ENCODE measurements around the gene SMAD6.

SMAD6 gene

DNA sequence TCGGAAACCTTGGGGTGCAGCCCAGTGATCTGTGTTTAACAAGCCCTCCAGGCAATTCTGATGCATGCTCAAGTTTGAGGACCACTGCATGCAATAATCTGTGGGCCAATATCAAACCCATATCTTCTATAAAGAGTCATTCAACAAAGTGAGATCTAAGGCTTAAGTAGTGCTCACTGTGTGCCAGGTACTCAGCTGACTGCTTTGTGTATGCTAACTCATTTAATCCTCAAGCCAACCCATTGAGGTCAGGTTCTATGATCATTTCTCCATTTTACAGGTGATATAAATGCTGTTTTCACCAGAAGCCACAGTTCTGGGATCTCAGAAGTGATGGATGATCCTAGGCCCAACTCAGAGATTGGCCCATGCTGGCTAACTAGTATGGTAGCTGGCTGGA, 101.7 kb downstream of the SMAD6 start:
- CTCF ChIA-PET, result interaction anchor here (1.2 to 2.1 kb wide), 5 partner anchors 14 to 48 kb away, joined by 4 to 9 read pairs (median 5); no protein-coding TSS in a partner anchor

GRCh38 chr15:66805202-66805885, 103.3 kb downstream of the SMAD6 start:
- ChIA-PET POLR2A (no interaction called here), CTCF (interaction anchor here (1.0 to 1.5 kb wide), 6 partner anchors 10 to 46 kb away, joined by 3 to 6 read pairs (median 6); no protein-coding TSS in a partner anchor)
- DNase-seq (ENCODE audit: low read depth, low spot score), result no peak
- H3K4me3 ChIP-seq (ENCODE audit: low read depth, low read length), result no peak overlapping the region
- TF ChIP-seq CTCF (IDR thresholded peaks at IDR 0.05; ENCODE audit: insufficient read depth, low read length, missing control alignments), result no peak

More for the DNA sequence above, 101.7 kb downstream of the SMAD6 start:
- H3K4me3 ChIP-seq (ENCODE audit: low read depth, low read length), result no peak overlapping the region
- POLR2A ChIA-PET, result interaction anchor here (0.6 to 1.5 kb wide), 3 partner anchors 12 to 26 kb away, joined by 3 to 5 read pairs (median 4); no protein-coding TSS in a partner anchor
- TF ChIP-seq CTCF (IDR thresholded peaks at IDR 0.05; ENCODE audit: insufficient read depth, low read length, missing control alignments), result no peak
- no peak for DNase-seq (ENCODE audit: low read depth, low spot score)

GRCh38 chr15:66808181-66808824, 106.3 kb downstream of the SMAD6 start:
- DNase-seq (ENCODE audit: low read depth, low spot score), result no peak
- no peak overlapping the region for H3K4me3 ChIP-seq (ENCODE audit: low read depth, low read length)
- CTCF ChIA-PET, result interaction anchor here (0.8 kb wide), 1 partner anchor 14 kb away, joined by 3 read pairs; no protein-coding TSS in a partner anchor
- POLR2A ChIA-PET, result no interaction called here
- TF ChIP-seq CTCF (IDR thresholded peaks at IDR 0.05; ENCODE audit: insufficient read depth, low read length, missing control alignments), result no peak

- CTCF ChIA-PET, result interaction anchor here (0.9 to 1.5 kb wide), 4 partner anchors 11 to 243 kb away, joined by 3 to 6 read pairs (median 3); partner anchors contain the start of gene LCTL
- POLR2A ChIA-PET, result no interaction called here
- TF ChIP-seq CTCF (IDR thresholded peaks at IDR 0.05; ENCODE audit: insufficient read depth, low read length, missing control alignments), result no peak
- H3K4me3 ChIP-seq (ENCODE audit: low read depth, low read length), result no peak overlapping the region
- DNase-seq (ENCODE audit: low read depth, low spot score), result no peak
Observed at GRCh38 chr15:66809664-66810063, 107.6 kb downstream of the SMAD6 start.

DNA sequence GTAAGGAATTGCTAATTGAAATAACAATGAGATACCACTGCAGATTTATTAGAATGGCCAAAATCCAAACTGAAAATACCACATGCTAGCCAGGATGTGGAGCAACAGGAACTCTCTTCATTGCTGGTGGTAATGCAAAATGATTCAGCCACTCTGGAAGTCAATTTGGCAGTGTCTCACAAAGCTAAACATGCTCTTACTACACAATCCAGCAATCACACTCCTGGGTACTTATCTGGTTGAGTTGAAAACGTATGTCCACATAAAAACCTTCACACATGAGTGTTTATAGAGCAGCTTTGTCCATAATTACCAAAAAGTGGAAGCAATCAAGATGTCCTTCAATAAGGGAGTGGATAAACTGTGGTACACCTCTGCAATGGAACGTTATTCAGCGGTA, 113.3 kb downstream of the SMAD6 start:
- TF ChIP-seq CTCF (IDR thresholded peaks at IDR 0.05; ENCODE audit: insufficient read depth, low read length, missing control alignments), result no peak
- ChIA-PET CTCF (interaction anchor here (0.6 to 3.1 kb wide), 5 partner anchors 11 to 36 kb away, joined by 3 to 15 read pairs (median 3); no protein-coding TSS in a partner anchor), POLR2A (interaction anchor here (1.0 kb wide), 1 partner anchor 12 kb away, joined by 5 read pairs; no protein-coding TSS in a partner anchor)
- no peak overlapping the region for H3K4me3 ChIP-seq (ENCODE audit: low read depth, low read length)
- DNase-seq (ENCODE audit: low read depth, low spot score), result peak; percentile 89

- TF ChIP-seq CTCF (IDR thresholded peaks at IDR 0.05; ENCODE audit: insufficient read depth, low read length, missing control alignments), result no peak
- ChIA-PET CTCF (interaction anchor here (0.8 to 1.4 kb wide), 3 partner anchors 22 to 197 kb away, joined by 3 to 4 read pairs (median 3); no protein-coding TSS in a partner anchor), POLR2A (no interaction called here)
- H3K4me3 ChIP-seq (ENCODE audit: low read depth, low read length), result no peak overlapping the region
- DNase-seq (ENCODE audit: low read depth, low spot score), result no peak
Observed at GRCh38 chr15:66816201-66816600, 114.2 kb downstream of the SMAD6 start.

All from AG04449 (cell line).